K562 (cell line): ENCODE measurements around the gene CNTNAP3.
"Not testable (repeated sequence)": the region's sequence is repeated elsewhere in the genome, so short reads cannot be mapped to it uniquely, and the experiment has no call there.

Experiments
- ATF1 ChIP-seq, 2 experiments: fragments of 450-650 bp in 1 of 2; IDR thresholded peaks; 2 replicates each; pipeline ENCODE4 v1.6.1; 2016; ENCODE audit warnings: missing compliant biosample characterization in 1 of 2, missing genetic modification characterization in 1 of 2
- BRF2 ChIP-seq: IDR thresholded peaks from 3 replicates; pipeline ENCODE4 v1.6.1; 2011; ENCODE audit warnings: borderline replicate concordance, mild to moderate bottlenecking; ENCODE audit not compliant: insufficient read length, insufficient read depth
- E2F4 ChIP-seq: sonication (generic); formaldehyde crosslinking; IDR thresholded peaks from 2 replicates; pipeline ENCODE4 v1.8.0; 2022; ENCODE audit warnings: mild to moderate bottlenecking, low read depth, missing genetic modification reagents
- MTF1 ChIP-seq: fragments of 250-450 bp; sonication (Bioruptor Pico); IDR thresholded peaks from 2 replicates; pipeline ENCODE4 v1.9.0; 2021; ENCODE audit warnings: moderate library complexity, mild to moderate bottlenecking, inconsistent platforms, borderline replicate concordance
- MYC ChIP-seq, 2 experiments: fragments of 250-450 bp in 1 of 2; sonication (Bioruptor Pico) in 1 of 2; IDR thresholded peaks; 2 replicates each; pipeline versions ENCODE4 v1.5.1 to v1.6.1; 2012 to 2021; ENCODE audit warnings: low read depth in 2 of 2, borderline replicate concordance in 1 of 2, improper control_type of control experiment in 1 of 2, low read length in 1 of 2, mild to moderate bottlenecking in 1 of 2, moderate library complexity in 1 of 2
- TCF7L2 ChIP-seq: fragments of 150-350 bp; IDR thresholded peaks from 2 replicates; pipeline ENCODE4 v1.6.1; 2016; ENCODE audit warnings: low read depth, mild to moderate bottlenecking, low read length, moderate library complexity
- TF ChIP-seq, protein P1 (sequence below), 2 experiments: IDR thresholded peaks; 2 replicates each; pipeline ENCODE4 v1.6.1; 2011; ENCODE audit warnings: borderline replicate concordance in 1 of 2, control low read depth in 1 of 2, low read depth in 1 of 2, low read length in 1 of 2, mild to moderate bottlenecking in 1 of 2, mixed read lengths in 1 of 2, moderate library complexity in 1 of 2; ENCODE audit not compliant: insufficient read depth in 1 of 2, insufficient read length in 1 of 2, poor library complexity in 1 of 2, severe bottlenecking in 1 of 2; ENCODE audit errors: extremely low read depth in 1 of 2

GRCh38 chr9:39028855-39029254 lies 259.1 kb downstream of the CNTNAP3 start:
- not testable (repeated sequence) for TF ChIP-seq ATF1 (CRISPR knock-in tag; IDR thresholded peaks at IDR 0.05); ATF1 (tag; IDR thresholded peaks at IDR 0.05); MYC (IDR thresholded peaks at IDR 0.05; ENCODE audit: low read depth, low read length); MYC (CRISPR knock-in tag; IDR thresholded peaks at IDR 0.05; ENCODE audit: borderline replicate concordance, low read depth); TCF7L2; MTF1 (CRISPR knock-in tag); BRF2; E2F4
- TF ChIP-seq, protein P1, sequence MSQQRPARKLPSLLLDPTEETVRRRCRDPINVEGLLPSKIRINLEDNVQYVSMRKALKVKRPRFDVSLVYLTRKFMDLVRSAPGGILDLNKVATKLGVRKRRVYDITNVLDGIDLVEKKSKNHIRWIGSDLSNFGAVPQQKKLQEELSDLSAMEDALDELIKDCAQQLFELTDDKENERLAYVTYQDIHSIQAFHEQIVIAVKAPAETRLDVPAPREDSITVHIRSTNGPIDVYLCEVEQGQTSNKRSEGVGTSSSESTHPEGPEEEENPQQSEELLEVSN (IDR thresholded peaks at IDR 0.05; ENCODE audit: borderline replicate concordance in 1 of 2, extremely low read depth in 1 of 2, insufficient read depth in 1 of 2, insufficient read length in 1 of 2, low read depth in 1 of 2, low read length in 1 of 2, poor library complexity in 1 of 2, severe bottlenecking in 1 of 2): not testable (repeated sequence)
